Activated B cell treated with CpG ODN at 0.5 μM for 24 hours (primary cell): ENCODE data around the gene CTNNA2. TPM values are rescaled to one million over a fixed set of nuclear protein-coding genes. Genes with fewer than 3 reads are reported as not detected.

Experiments used
- ATAC-seq: fragments of 200-7000 bp; cut with Tn5 transposase; one replicate; pipeline ENCODE4 v1.10.0; 2021; ENCODE audit warnings: low read depth, mild to moderate bottlenecking, moderate library complexity
- CTCF ChIA-PET: fragments of 350-600 bp; sonication (Branson Sonifier 250); formaldehyde crosslinking; loops from one replicate; lab custom pipeline; 2021; ENCODE audit warnings: antibody characterized with exemption; lab: Charles Lee
- POLR2A ChIA-PET: fragments of 350-600 bp; sonication (Branson Sonifier 250); formaldehyde crosslinking; loops from one replicate; lab custom pipeline; 2021; ENCODE audit warnings: antibody characterized with exemption; lab: Charles Lee
- DNase-seq: peaks from one replicate; pipeline ENCODE4 v3.0.0; 2022
- H3K27ac Mint-ChIP-seq: one replicate; pipeline ENCODE4 v1.8.0; 2020; ENCODE audit warnings: mixed read lengths
- H3K27me3 Mint-ChIP-seq: one replicate; pipeline ENCODE4 v1.8.0; 2021; ENCODE audit warnings: mixed read lengths
- H3K36me3 Mint-ChIP-seq: one replicate; pipeline ENCODE4 v1.8.0; 2021; ENCODE audit warnings: low read depth, mixed read lengths
- H3K4me1 Mint-ChIP-seq: one replicate; pipeline ENCODE4 v1.8.0; 2021; ENCODE audit warnings: mixed read lengths
- H3K4me3 Mint-ChIP-seq: one replicate; pipeline ENCODE4 v1.8.0; 2020; ENCODE audit warnings: mild to moderate bottlenecking, mixed read lengths
- H3K9me3 Mint-ChIP-seq: one replicate; pipeline ENCODE4 v1.8.0; 2020; ENCODE audit warnings: mixed read lengths
- CTCF ChIP-seq: fragments of 200-600 bp; IDR thresholded peaks from one replicate; pipeline ENCODE4 v1.8.0; 2022; ENCODE audit warnings: antibody characterized with exemption, mild to moderate bottlenecking
- intact Hi-C: fragments of 100-400 bp; cut with micrococcal nuclease; formaldehyde crosslinking; loops from one replicate; pipeline ENCODE4 v1.15.1; 2024
- total RNA-seq: library from RNA; stranded (reverse); gene quantifications from 2 replicates; pipeline ENCODE4 v1.2.3, GENCODE V29; 2022

CTNNA2 gene
- total RNA-seq, 1 donor from 2014 or later: not detected

GRCh38 chr2:80370375-80371009 is 857.6 kb downstream of the CTNNA2 start:
- CTCF ChIA-PET: no interaction called here
- Mint-ChIP-seq H3K36me3 (no peaks in the 10 kb centered on the region), H3K4me1 (no peaks in the 10 kb centered on the region), H3K27ac (no peak overlapping the region), H3K9me3 (no peaks in the 10 kb centered on the region), H3K4me3 (no peak overlapping the region), H3K27me3 (no peaks in the 10 kb centered on the region)
- DNase-seq (no peak), ATAC-seq (no peak)
- no peak for TF ChIP-seq CTCF
- intact Hi-C loops: no loop called here
- POLR2A ChIA-PET: no interaction called here

GRCh38 chr2:80374105-80374504 is 861.3 kb downstream of the CTNNA2 start:
- no peak overlapping the region for H3K4me3 Mint-ChIP-seq
- ChIA-PET POLR2A (no interaction called here), CTCF (no interaction called here)
- H3K4me1 Mint-ChIP-seq: no peaks in the 10 kb centered on the region
- H3K36me3 Mint-ChIP-seq: no peaks in the 10 kb centered on the region
- DNase-seq: no peak
- no peak for TF ChIP-seq CTCF
- H3K27me3 Mint-ChIP-seq: no peaks in the 10 kb centered on the region
- intact Hi-C loops: no loop called here
- H3K27ac Mint-ChIP-seq: no peak overlapping the region
- no peaks in the 10 kb centered on the region for H3K9me3 Mint-ChIP-seq
- ATAC-seq: no peak

GRCh38 chr2:80377071-80377470 is 864.2 kb downstream of the CTNNA2 start:
- ChIA-PET POLR2A (no interaction called here), CTCF (no interaction called here)
- H3K4me1 Mint-ChIP-seq: no peaks in the 10 kb centered on the region
- intact Hi-C loops: no loop called here
- ATAC-seq (no peak), DNase-seq (no peak)
- H3K27ac Mint-ChIP-seq: no peak overlapping the region
- no peaks in the 10 kb centered on the region for H3K36me3 Mint-ChIP-seq
- H3K4me3 Mint-ChIP-seq: no peak overlapping the region
- H3K27me3 Mint-ChIP-seq: no peaks in the 10 kb centered on the region
- H3K9me3 Mint-ChIP-seq: no peaks in the 10 kb centered on the region
- no peak for TF ChIP-seq CTCF

- no peaks in the 10 kb centered on the region for H3K4me1 Mint-ChIP-seq
- no peak overlapping the region for H3K27ac Mint-ChIP-seq
- H3K36me3 Mint-ChIP-seq: no peaks in the 10 kb centered on the region
- intact Hi-C loops: no loop called here
- ATAC-seq (no peak), DNase-seq (no peak)
- POLR2A ChIA-PET: no interaction called here
- no peaks in the 10 kb centered on the region for H3K27me3 Mint-ChIP-seq
- peaks cover 4% of the 10 kb centered on the region for H3K9me3 Mint-ChIP-seq
- CTCF ChIA-PET: no interaction called here
- TF ChIP-seq CTCF: no peak
- H3K4me3 Mint-ChIP-seq: no peak overlapping the region
Observed at GRCh38 chr2:80380736-80381135, 867.9 kb downstream of the CTNNA2 start.

- DNase-seq (no peak), ATAC-seq (no peak)
- ChIA-PET CTCF (no interaction called here), POLR2A (no interaction called here)
- H3K9me3 Mint-ChIP-seq: peaks cover 4% of the 10 kb centered on the region
- intact Hi-C loops: no loop called here
- TF ChIP-seq CTCF: no peak
- H3K4me1 Mint-ChIP-seq: no peaks in the 10 kb centered on the region
- H3K4me3 Mint-ChIP-seq: no peak overlapping the region
- H3K27me3 Mint-ChIP-seq: no peaks in the 10 kb centered on the region
- H3K36me3 Mint-ChIP-seq: no peaks in the 10 kb centered on the region
- H3K27ac Mint-ChIP-seq: no peak overlapping the region
Observed at GRCh38 chr2:80381666-80382065, 868.8 kb downstream of the CTNNA2 start.
